BLaER1 treated with 17β-estradiol and CSF1 and Interleukin-3, amounts not matched to agents 10 nM and 100 nM (cell line): ENCODE data around the gene DUSP1.

ENCODE experiments used
- H3K27ac ChIP-seq, 11 experiments: shearing (Covaris generic); formaldehyde crosslinking; 2 replicates each; pipeline ENCODE4 v1.8.1; 2022
- H3K27me3 ChIP-seq, 11 experiments: shearing (Covaris generic); formaldehyde crosslinking; 2 replicates each; pipeline ENCODE4 v1.8.1; 2022
- H3K36me3 ChIP-seq, 11 experiments: shearing (Covaris generic); formaldehyde crosslinking; 2 replicates each; pipeline ENCODE4 v1.8.1; 2022
- H3K4me1 ChIP-seq, 10 experiments: shearing (Covaris generic); formaldehyde crosslinking; 2 replicates each; pipeline ENCODE4 v1.8.1; 2022
- H3K4me2 ChIP-seq, 11 experiments: shearing (Covaris generic); formaldehyde crosslinking; 2 replicates each; pipeline ENCODE4 v1.8.1; 2022
- H3K4me3 ChIP-seq, 10 experiments: shearing (Covaris generic); formaldehyde crosslinking; 2 replicates each; pipeline ENCODE4 v1.8.1; 2022
- H3K9ac ChIP-seq, 11 experiments: shearing (Covaris generic); formaldehyde crosslinking; 2 replicates each; pipeline ENCODE4 v1.8.1; 2022
- H3K9me3 ChIP-seq, 11 experiments: shearing (Covaris generic); formaldehyde crosslinking; replicated peaks in 1 of 11; 2 replicates each; pipeline ENCODE4 v1.8.1; 2022
- H4K20me1 ChIP-seq, 11 experiments: shearing (Covaris generic); formaldehyde crosslinking; 2 replicates each; pipeline ENCODE4 v1.8.1; 2022
- Cebpa-rat ChIP-seq, 11 experiments: shearing (Covaris generic); IDR thresholded peaks; 2 replicates each; pipeline ENCODE4 v1.8.1; 2022

The DUSP1 gene

DNA sequence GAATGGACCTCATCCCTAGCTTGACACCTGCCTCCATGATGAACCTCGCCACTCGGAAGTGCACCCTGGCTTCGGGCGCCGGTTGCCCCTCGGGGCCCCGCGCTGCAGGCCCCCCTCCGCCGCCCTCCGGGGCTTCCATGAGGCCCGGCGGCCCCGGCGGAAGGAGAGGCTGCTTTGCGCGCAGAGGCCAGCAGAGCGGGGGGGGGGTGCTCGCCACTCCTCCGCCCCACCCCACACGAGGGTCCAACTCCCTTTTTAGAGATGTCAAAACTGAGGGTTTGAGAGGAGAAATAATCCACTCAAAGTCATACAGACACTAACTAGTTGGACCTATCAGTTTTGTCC lies 7.9 kb downstream of the DUSP1 start:
- peak overlapping the region in 2 of 11 experiments; percentile 95 to 100; a peak in 2 of 22 replicates for H3K27ac ChIP-seq
- peaks cover 57 to 64% (median 62%) of the 10 kb centered on the region in 10 experiments for H3K4me1 ChIP-seq
- H3K4me3 ChIP-seq = no peak overlapping the region
- H3K27me3 ChIP-seq = no peaks in the 10 kb centered on the region
- peaks cover 8 to 21% (median 14%) of the 10 kb centered on the region in 11 experiments for H3K36me3 ChIP-seq
- TF ChIP-seq Cebpa-rat (IDR thresholded peaks at IDR 0.05) = no peak
- H3K9ac ChIP-seq = no peak overlapping the region
- peaks cover 9 to 27% (median 25%) of the 10 kb centered on the region in 11 experiments; a peak in 21 of 22 replicates for H4K20me1 ChIP-seq
- H3K9me3 ChIP-seq = peaks cover 0 to 16% (median 9%) of the 10 kb centered on the region in 11 experiments; a peak in 15 of 22 replicates
- peak overlapping the region in 1 of 11 experiments; percentile 77; a peak in 1 of 22 replicates for H3K4me2 ChIP-seq

DNA sequence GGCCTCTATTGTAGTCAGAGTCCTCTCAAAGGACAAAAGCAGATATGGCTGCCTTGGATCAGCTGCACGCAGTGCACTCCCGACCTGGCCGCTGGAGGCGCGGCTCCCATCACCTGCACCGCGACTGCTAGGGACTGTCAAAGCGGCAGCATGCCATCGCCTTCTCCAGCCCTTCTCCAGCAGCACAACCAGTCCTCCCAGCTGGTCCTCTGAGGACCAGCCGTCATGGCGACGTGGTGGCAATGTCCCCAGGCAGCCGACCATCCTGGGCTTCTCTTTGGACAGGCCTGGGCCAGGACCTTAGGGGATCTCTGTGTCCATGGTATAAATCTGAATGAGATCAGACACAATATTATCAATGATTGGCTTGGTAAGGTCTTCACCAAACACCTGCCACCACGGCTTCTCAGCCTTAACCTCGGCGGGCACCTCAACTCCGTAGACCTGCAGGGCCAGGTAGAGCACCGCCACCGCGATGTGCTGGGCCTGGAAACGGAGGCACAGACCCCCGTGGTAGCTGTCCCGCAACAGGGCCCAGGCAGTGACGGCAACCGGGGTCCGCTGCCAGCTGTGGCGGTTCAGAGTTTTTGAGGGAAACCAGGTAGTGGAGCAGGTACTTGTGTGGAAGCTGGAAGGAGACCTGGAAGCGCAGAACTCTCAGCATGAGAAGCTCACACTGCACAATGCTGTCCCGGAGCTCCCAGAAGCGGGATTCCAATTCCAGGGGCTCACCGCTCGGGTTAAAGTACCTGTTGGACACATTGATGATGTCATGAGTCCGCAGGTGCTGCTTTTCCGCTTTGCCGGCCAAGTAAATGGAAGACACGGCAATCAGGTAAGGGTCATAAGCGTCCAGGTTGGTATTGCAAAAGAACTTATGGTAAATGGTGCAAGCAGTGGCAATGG lies 8.5 kb downstream of the DUSP1 start:
- H3K27ac ChIP-seq = no peak overlapping the region
- H3K4me2 ChIP-seq = no peak overlapping the region
- H4K20me1 ChIP-seq = peaks cover 2 to 20% (median 19%) of the 10 kb centered on the region in 11 experiments; a peak in 20 of 22 replicates
- peaks cover 2 to 15% (median 7%) of the 10 kb centered on the region in 11 experiments; a peak in 20 of 22 replicates for H3K36me3 ChIP-seq
- no peaks in the 10 kb centered on the region for H3K27me3 ChIP-seq
- no peak overlapping the region for H3K4me3 ChIP-seq
- H3K9ac ChIP-seq = no peak overlapping the region
- peaks cover 57 to 63% (median 61%) of the 10 kb centered on the region in 10 experiments for H3K4me1 ChIP-seq
- peaks cover 0 to 16% (median 9%) of the 10 kb centered on the region in 11 experiments; a peak in 15 of 22 replicates for H3K9me3 ChIP-seq
- TF ChIP-seq Cebpa-rat (IDR thresholded peaks at IDR 0.05) = no peak

GRCh38 chr5:172760959-172761358 lies 10.0 kb downstream of the DUSP1 start:
- TF ChIP-seq Cebpa-rat (IDR thresholded peaks at IDR 0.05) = no peak
- Histone ChIP-seq H3K27me3 (no peaks in the 10 kb centered on the region), H4K20me1 (peaks cover 0 to 5% (median 4%) of the 10 kb centered on the region in 11 experiments; a peak in 15 of 22 replicates), H3K27ac (no peak overlapping the region), H3K9me3 (peaks cover 0 to 16% (median 9%) of the 10 kb centered on the region in 11 experiments; a peak in 15 of 22 replicates), H3K36me3 (no peaks in the 10 kb centered on the region), H3K4me1 (peaks cover 42 to 55% (median 49%) of the 10 kb centered on the region in 10 experiments), H3K4me3 (no peak overlapping the region), H3K4me2 (no peak overlapping the region), H3K9ac (no peak overlapping the region)

DNA sequence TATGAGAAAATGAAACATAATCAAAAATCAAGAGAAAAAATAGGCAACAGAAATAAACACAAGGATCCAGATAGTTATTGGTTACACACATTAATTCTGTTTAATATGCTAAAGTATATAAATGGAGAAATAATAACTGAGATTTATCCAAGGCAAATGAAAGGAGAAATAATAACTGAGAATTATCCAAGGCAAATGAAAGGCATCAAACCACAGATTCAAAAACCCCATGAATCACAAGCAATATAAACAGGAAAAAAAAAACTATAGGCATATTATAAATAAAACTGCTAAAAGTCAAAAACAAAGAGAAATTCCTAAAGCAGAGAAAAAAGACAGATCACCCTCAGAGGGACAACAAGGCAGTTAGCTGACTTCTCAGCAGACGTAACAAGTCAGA lies 10.9 kb downstream of the DUSP1 start:
- no peak for TF ChIP-seq Cebpa-rat (IDR thresholded peaks at IDR 0.05)
- H3K27me3 ChIP-seq = no peaks in the 10 kb centered on the region
- no peak overlapping the region for H3K27ac ChIP-seq
- H3K36me3 ChIP-seq = no peaks in the 10 kb centered on the region
- no peaks in the 10 kb centered on the region for H4K20me1 ChIP-seq
- H3K9ac ChIP-seq = no peak overlapping the region
- peaks cover 0 to 20% (median 9%) of the 10 kb centered on the region in 11 experiments; a peak in 15 of 22 replicates for H3K9me3 ChIP-seq
- no peak overlapping the region; a peak in 1 of 22 replicates for H3K4me2 ChIP-seq
- H3K4me3 ChIP-seq = no peak overlapping the region
- H3K4me1 ChIP-seq = peaks cover 35 to 50% (median 43%) of the 10 kb centered on the region in 10 experiments

DNA sequence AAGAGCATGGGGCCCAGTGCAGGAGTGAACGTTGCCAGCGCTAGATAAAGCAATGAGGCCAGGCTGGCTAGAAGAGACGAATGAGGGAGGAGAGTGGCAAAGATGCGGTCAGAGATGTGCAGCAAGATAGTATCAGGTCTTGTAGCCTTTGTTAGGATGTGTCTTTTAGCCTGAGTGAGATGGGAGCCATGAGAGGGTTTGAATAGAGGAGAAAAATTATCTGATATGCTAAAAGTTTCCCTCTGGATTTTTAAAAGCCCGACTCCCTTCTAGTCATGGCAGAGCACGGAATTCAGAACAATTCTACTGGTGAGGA lies 12.2 kb downstream of the DUSP1 start:
- H3K4me2 ChIP-seq = peak overlapping the region; percentile 42 to 87 (median 68)
- no peaks in the 10 kb centered on the region for H3K36me3 ChIP-seq
- TF ChIP-seq Cebpa-rat (IDR thresholded peaks at IDR 0.05) = no peak
- peak overlapping the region in 2 of 11 experiments; percentile 51 to 68; a peak in 3 of 22 replicates for H3K9ac ChIP-seq
- H3K27me3 ChIP-seq = no peaks in the 10 kb centered on the region
- H3K27ac ChIP-seq = peak overlapping the region in 3 of 11 experiments; percentile 46 to 83 (median 72); a peak in 6 of 22 replicates
- no peak overlapping the region for H3K4me3 ChIP-seq
- peaks cover 0 to 20% (median 9%) of the 10 kb centered on the region in 11 experiments; a peak in 15 of 22 replicates for H3K9me3 ChIP-seq
- peaks cover 24 to 37% (median 29%) of the 10 kb centered on the region in 10 experiments for H3K4me1 ChIP-seq
- H4K20me1 ChIP-seq = no peaks in the 10 kb centered on the region

DNA sequence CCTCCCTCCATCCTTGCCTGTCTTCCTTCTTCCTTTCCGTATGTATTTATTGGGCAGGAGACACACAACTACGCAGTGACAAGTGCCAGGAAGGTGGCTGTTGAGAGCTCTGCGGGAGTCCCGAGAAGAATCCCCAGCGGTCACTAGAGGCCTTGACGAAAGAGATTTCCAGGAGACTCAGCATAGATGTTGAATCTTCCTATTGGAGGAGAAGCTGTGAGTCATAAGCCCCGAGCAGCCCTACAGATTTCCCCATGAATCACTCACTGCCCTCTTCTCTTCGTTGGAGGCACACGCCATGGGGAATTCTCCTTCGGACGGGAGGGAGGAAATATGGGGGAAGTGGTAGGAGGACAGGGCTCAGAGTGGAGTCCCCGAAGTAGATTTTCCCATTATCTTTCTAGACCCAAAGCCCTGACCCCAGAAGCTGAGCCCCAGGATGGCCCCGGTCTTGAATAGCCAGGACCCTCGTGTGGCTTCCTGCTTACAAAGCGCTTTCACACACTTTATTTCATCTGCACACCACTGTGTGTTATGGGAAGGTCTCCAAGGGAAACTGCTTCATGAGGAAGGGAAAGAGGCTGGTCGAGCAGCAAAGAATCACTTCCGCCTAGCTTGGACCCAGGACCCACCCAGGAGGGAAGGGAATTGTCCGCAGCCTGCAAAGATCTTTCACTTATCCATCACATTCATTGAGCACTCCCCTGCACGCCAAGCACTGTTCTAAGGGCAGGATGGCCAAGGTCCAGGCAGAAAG lies 12.7 kb downstream of the DUSP1 start:
- Histone ChIP-seq H3K4me1 (peaks cover 20 to 32% (median 25%) of the 10 kb centered on the region in 10 experiments), H4K20me1 (no peaks in the 10 kb centered on the region), H3K4me2 (peak overlapping the region; percentile 42 to 87 (median 68)), H3K9ac (peak overlapping the region in 3 of 11 experiments; percentile 8 to 68 (median 51); a peak in 5 of 22 replicates), H3K9me3 (peaks cover 0 to 20% (median 9%) of the 10 kb centered on the region in 11 experiments; a peak in 15 of 22 replicates), H3K27ac (peak overlapping the region in 6 of 11 experiments; percentile 21 to 83 (median 46); a peak in 7 of 22 replicates), H3K27me3 (no peaks in the 10 kb centered on the region), H3K36me3 (no peaks in the 10 kb centered on the region), H3K4me3 (no peak overlapping the region)
- no peak for TF ChIP-seq Cebpa-rat (IDR thresholded peaks at IDR 0.05)

GRCh38 chr5:172757394-172758010 lies 13.5 kb downstream of the DUSP1 start:
- no peak for TF ChIP-seq Cebpa-rat (IDR thresholded peaks at IDR 0.05)
- Histone ChIP-seq H4K20me1 (no peaks in the 10 kb centered on the region), H3K27me3 (no peaks in the 10 kb centered on the region), H3K9ac (peak overlapping the region in 2 of 11 experiments; percentile 51 to 68; a peak in 3 of 22 replicates), H3K9me3 (peaks cover 0 to 20% (median 9%) of the 10 kb centered on the region in 11 experiments; a peak in 15 of 22 replicates), H3K4me1 (peaks cover 20 to 32% (median 25%) of the 10 kb centered on the region in 10 experiments), H3K4me2 (peak overlapping the region; percentile 42 to 87 (median 68); a peak in 20 of 22 replicates), H3K27ac (peak overlapping the region in 3 of 11 experiments; percentile 46 to 83 (median 72); a peak in 5 of 22 replicates), H3K36me3 (no peaks in the 10 kb centered on the region), H3K4me3 (no peak overlapping the region)

DNA sequence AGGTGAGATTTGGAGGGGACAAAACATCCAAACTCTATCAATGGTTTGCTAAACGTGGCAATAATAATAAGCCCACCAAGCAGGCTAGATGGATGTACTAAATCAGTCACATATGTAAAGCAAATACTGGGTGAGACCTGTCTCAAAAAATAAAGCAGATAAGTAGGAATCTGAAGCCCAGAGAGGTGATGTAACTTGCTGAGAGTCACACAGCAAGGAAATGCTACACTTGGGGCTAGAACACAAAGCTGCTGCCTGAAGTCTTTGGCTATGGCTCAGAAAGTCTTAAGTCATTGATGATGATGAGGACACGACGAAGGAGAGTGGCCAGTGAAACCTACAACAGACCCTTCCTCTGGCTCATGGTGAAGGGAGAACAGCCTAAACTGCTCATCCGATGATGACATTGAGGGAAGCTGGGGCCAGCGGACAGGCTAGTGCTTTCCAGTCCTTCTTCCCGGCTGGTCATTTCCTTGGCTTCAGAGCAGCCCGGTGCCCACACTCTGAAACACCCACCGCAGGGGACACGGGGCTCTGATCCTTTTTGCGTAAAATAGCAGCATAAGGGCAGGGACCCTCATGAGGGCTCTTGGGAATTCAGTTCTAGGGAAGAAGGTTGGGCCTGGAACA lies 14.1 kb downstream of the DUSP1 start:
- no peak for TF ChIP-seq Cebpa-rat (IDR thresholded peaks at IDR 0.05)
- H3K4me2 ChIP-seq = peak overlapping the region in 4 of 11 experiments; percentile 72 to 87 (median 80); a peak in 7 of 22 replicates
- H3K4me1 ChIP-seq = peaks cover 20 to 35% (median 27%) of the 10 kb centered on the region in 10 experiments
- H3K36me3 ChIP-seq = no peaks in the 10 kb centered on the region
- no peaks in the 10 kb centered on the region for H3K27me3 ChIP-seq
- H4K20me1 ChIP-seq = no peaks in the 10 kb centered on the region
- H3K4me3 ChIP-seq = no peak overlapping the region
- H3K9me3 ChIP-seq = peaks cover 0 to 20% (median 9%) of the 10 kb centered on the region in 11 experiments; a peak in 15 of 22 replicates
- peak overlapping the region in 2 of 11 experiments; percentile 72 to 83; a peak in 3 of 22 replicates for H3K27ac ChIP-seq
- H3K9ac ChIP-seq = 0 out of 22 replicates have a peak overlapping the region, but pooled peaks of 1 of the 11 experiments have one; percentile 68
